ENCODE measurements around the gene BRAT1. TPM values are rescaled to one million over a fixed set of nuclear protein-coding genes. Genes with fewer than 3 reads are reported as not detected.

The BRAT1 gene
- total RNA-seq, 1 donor from 2014 or later = 52.7 TPM

GRCh38 chr7:2575046-2575732 is 19.9 kb upstream of the BRAT1 start:
- Mint-ChIP-seq H3K27me3 (ENCODE audit: low read depth) (no peaks in the 10 kb centered on the region), H3K27ac (ENCODE audit: unreplicated experiment) (no peak overlapping the region), H3K4me1 (peaks cover 5% of the 10 kb centered on the region), H3K4me3 (no peak overlapping the region), H3K36me3 (ENCODE audit: low read depth) (peaks cover 5% of the 10 kb centered on the region), H3K9me3 (no peaks in the 10 kb centered on the region)
- no peak for DNase-seq (ENCODE audit: low read depth, low spot score)
- no peak for TF ChIP-seq CTCF (conservative IDR thresholded peaks at IDR 0.05)

DNA sequence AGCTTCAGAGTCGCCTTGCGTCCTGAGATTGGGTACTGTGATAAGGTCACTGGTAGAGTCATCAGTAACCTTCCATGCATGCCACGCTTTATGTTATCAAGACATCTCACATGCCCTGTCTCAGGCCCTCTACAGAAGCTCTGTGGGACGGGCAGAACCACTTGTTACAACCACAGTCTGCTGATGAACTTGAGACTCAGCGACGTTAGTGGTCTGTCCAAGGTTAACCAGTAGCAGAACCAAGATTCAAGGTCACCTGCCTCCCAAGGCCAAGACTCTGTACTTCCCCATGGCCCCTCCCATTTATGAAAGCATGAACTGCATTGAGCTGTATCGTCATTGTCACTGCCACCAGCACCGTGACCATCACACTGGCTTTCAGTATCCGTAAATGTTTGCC is 18.4 kb upstream of the BRAT1 start:
- Mint-ChIP-seq H3K4me1 (peaks cover 14% of the 10 kb centered on the region), H3K36me3 (ENCODE audit: low read depth) (peaks cover 5% of the 10 kb centered on the region), H3K27me3 (ENCODE audit: low read depth) (no peaks in the 10 kb centered on the region), H3K9me3 (no peaks in the 10 kb centered on the region), H3K4me3 (no peak overlapping the region), H3K27ac (ENCODE audit: unreplicated experiment) (peak overlapping the region; percentile 52)
- TF ChIP-seq CTCF (conservative IDR thresholded peaks at IDR 0.05) = no peak
- no peak for DNase-seq (ENCODE audit: low read depth, low spot score)

DNA sequence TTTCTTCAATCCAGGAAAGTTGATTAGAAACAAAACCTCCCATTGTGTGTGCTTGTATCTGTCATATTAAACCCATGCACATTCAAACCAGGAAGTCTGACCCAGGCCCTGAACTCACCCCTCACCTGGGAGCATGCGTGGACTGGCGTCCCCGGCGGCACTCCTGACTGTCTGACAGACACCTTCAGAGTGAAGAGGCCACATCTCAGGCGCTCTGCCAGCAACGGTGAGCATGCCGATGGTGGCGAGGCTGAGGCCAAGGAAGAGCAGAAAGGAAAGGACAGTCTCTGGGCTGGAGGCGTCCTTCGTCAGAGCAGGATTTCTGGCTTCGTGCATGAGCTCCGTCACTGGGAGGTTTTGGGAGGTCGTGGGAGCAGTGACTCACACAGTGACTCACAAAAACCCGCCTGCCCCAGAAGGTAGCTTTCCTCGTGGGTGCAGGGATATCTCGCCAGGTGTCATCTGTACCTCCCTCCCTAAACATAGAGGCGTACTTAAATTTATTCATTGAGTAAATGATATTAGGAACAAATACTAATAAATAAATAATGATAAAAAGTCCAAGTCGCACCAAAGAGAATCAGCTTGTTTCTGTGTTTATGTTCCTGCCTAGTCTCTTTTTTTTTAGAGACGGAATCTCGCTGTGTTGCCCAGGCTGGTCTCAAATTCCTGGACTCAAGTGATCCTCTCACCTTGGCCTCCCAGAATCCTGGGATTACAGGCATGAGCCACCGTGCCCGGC is 16.9 kb upstream of the BRAT1 start:
- Mint-ChIP-seq H3K27ac (ENCODE audit: unreplicated experiment) (peak overlapping the region; percentile 27), H3K9me3 (no peaks in the 10 kb centered on the region), H3K36me3 (ENCODE audit: low read depth) (peaks cover 5% of the 10 kb centered on the region), H3K27me3 (ENCODE audit: low read depth) (no peaks in the 10 kb centered on the region), H3K4me1 (peaks cover 23% of the 10 kb centered on the region), H3K4me3 (no peak overlapping the region)
- TF ChIP-seq CTCF (conservative IDR thresholded peaks at IDR 0.05) = no peak
- no peak for DNase-seq (ENCODE audit: low read depth, low spot score)

DNA sequence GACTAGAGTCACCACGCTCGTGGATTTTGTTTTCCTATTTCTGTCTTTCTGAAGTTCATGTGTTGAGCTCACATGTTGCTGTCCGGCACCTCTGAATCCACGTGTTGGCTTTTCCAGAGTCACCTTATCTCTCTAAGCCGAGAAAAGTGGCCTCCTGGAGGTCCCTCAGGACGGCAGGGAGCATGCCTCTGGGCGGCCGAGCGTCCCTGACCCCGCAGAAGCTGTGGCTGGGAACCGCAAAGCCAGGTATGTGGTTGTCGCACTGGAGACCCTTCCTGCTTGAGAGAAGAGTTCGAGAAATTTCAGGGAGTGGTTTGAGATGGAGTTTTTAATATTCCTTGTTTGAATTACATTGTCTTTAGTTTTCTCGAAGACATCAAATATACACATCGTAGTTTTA is 16.1 kb upstream of the BRAT1 start:
- no peak for TF ChIP-seq CTCF (conservative IDR thresholded peaks at IDR 0.05)
- Mint-ChIP-seq H3K36me3 (ENCODE audit: low read depth) (peaks cover 5% of the 10 kb centered on the region), H3K27ac (ENCODE audit: unreplicated experiment) (no peak overlapping the region)

GRCh38 chr7:2570021-2570420 is 14.7 kb upstream of the BRAT1 start:
- no peak for TF ChIP-seq CTCF (conservative IDR thresholded peaks at IDR 0.05)
- Mint-ChIP-seq H3K36me3 (ENCODE audit: low read depth) (peaks cover 5% of the 10 kb centered on the region), H3K27ac (ENCODE audit: unreplicated experiment) (peak overlapping the region; percentile 6), H3K4me1 (peaks cover 34% of the 10 kb centered on the region), H3K4me3 (no peak overlapping the region), H3K27me3 (ENCODE audit: low read depth) (no peaks in the 10 kb centered on the region), H3K9me3 (no peaks in the 10 kb centered on the region)
- DNase-seq (ENCODE audit: low read depth, low spot score) = no peak

More for the DNA sequence above, 16.1 kb upstream of the BRAT1 start:
- Mint-ChIP-seq H3K9me3 (no peaks in the 10 kb centered on the region), H3K4me1 (peaks cover 30% of the 10 kb centered on the region), H3K4me3 (no peak overlapping the region), H3K27me3 (ENCODE audit: low read depth) (no peaks in the 10 kb centered on the region)
- no peak for DNase-seq (ENCODE audit: low read depth, low spot score)
